HG03060 (cell line): ENCODE measurements around the gene CEP250.
"Not testable (repeated sequence)": the region's sequence is repeated elsewhere in the genome, so short reads cannot be mapped to it uniquely, and the experiment has no call there.

ENCODE experiments used
- ATAC-seq: cut with Tn5 transposase; IDR thresholded peaks from one replicate; pipeline ENCODE4 v1.9.1; 2021; ENCODE audit warnings: low read depth, moderate number of reproducible peaks; ENCODE audit not compliant: unreplicated experiment

Gene CEP250

DNA sequence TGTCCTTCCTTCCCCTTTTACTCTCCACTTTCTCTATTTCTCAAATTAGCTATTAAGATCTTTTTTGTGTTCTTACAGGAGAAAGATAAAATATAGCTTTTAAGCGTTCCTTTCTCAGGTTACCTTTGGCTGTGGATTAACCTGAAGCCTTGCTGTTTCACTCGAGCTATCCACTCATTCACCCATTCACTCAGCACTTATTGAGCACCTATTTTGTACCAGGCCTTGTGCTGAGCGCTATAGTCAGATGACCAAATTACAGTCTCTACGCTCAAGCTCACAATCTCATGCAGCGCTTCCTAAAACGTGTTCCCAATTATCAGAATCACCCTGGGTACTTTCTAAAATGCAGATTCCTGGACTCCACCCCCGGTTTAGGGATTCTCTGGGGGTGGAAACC lies 1.8 kb upstream of the CEP250 start:
- ATAC-seq, result no peak

GRCh38 chr20:35456700-35457099 lies 1.3 kb downstream of the CEP250 start:
- not testable (repeated sequence) for ATAC-seq

- ATAC-seq, result not testable (repeated sequence)
Measured at GRCh38 chr20:35457539-35457938, 2.1 kb downstream of the CEP250 start.

DNA sequence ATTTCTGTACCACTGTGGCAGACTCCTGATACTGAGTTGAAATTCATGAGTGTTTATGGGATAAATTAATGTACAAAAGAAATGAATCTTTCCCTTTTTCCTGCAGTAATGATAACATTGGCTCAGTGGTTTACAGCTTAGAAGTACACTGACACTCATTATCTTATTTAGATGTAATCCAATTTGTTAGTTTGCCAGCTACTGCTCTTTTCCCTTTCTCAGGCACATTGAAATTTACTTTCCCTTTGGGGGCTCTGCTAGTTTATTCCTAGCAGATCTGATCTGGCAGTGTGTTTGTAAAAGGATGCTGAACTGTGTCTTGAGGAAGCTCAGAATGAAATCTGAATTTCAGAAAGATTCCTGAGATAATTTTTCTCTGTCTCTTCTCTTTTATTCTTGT lies 3.0 kb downstream of the CEP250 start:
- ATAC-seq, result no peak

DNA sequence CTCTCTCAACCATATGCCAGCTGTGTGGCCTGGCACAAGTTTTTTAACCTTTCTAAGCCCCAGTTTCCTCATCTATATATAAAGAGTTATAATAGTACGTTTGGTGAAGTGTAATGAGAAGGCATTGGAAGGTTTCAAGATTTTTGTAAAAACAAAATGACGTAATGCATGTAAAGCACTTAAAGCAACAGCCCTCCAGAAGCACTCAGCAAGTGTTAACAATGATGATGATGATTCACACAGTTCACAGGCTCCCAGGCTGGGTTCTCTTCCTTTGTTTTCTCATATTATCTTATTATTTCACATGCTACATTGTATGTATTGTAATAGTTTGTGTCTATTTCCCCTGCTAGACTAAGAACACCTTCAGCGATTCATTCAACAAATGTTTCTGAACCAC lies 6.2 kb downstream of the CEP250 start:
- ATAC-seq, result no peak

GRCh38 chr20:35462351-35462750 lies 7.0 kb downstream of the CEP250 start:
- no peak for ATAC-seq

GRCh38 chr20:35463455-35464300 lies 8.3 kb downstream of the CEP250 start:
- no peak for ATAC-seq

DNA sequence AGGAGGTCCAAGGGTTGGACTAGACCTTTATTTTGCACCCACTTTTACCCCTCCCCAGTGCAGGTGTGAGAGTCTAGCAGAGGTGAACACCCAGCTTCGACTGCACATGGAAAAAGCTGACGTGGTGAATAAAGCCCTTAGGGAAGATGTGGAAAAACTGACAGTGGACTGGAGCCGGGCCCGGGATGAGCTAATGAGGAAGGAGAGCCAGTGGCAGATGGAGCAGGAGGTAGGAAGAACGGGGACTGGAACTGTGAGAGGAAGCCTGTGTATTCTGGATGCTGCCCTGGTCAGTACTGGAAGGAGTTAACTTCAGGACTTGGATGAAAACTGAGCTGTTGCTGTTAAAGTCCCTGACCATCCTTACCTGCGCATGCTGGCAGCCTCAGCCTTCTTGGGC lies 10.6 kb downstream of the CEP250 start:
- ATAC-seq, result no peak

DNA sequence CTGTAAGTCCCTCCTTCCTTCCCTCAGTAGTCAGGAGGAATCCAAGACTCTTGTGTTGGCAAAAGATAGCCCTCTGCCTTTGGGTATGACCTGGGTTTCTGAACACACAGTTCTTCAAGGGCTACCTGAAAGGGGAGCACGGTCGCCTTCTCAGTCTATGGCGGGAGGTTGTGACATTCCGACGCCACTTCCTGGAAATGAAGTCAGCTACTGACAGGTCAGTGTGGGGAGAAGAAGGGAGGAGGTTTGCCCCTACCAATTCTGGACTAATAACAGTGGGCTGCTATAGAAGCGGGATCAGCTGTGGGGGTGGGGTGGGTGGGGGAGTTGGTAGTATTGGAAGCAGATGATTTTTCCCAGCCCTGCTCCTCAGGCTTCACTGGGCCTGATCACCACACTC lies 11.5 kb downstream of the CEP250 start:
- no peak for ATAC-seq

- no peak for ATAC-seq
Measured at GRCh38 chr20:35467339-35468224, 12.2 kb downstream of the CEP250 start.

DNA sequence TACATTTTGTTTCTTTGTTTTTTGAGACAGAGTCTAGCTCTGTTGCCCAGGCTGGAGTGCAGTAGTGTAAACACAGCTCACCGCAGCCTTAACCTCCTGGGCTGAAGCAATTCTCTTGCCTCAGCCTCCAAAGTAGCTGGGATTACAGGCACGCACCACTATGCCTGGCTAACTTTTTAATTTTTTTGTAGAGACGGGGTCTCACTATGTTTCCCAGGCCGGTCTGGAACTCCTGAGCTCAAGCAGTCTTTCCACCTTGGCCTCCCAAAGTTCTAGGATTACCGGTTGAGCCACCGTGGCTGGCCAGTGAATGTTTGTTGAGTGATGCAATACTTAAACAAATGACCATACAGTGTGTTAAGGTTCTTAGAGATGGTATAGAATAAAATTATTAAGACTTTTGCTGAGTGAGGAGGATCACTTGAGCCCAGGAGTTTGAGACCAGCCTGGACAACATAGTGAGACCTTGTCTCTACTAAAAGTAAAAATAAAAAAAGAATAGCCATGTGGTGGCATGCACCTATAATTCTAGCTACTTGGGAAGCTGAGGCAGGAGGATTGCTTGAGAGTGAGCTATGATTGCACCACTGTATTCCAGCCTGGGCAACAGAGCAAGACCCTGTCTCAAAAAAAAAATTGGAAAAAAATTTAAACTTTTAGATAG lies 13.4 kb downstream of the CEP250 start:
- no peak for ATAC-seq

DNA sequence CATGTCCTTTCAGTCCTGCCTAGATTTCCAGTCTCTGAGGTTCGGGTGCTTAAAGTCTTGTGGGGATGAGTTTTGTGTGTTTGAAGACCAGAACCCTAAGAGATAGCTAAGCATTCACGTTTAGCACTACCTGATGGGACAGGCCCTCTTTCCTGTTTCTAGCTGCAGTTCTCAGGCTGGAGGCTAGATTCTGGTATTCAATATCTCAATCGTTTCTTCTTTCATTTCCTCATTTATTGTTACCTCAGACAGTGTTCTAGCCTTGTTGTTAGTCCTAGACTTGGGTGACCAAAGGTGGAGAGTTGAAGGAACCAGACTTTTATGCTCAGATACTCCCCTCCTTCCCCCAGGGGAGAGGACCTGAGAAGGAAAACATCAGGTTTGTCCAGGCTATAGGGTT lies 16.8 kb downstream of the CEP250 start:
- no peak for ATAC-seq

- ATAC-seq, result no peak
Measured at GRCh38 chr20:35473684-35474083, 18.3 kb downstream of the CEP250 start.

DNA sequence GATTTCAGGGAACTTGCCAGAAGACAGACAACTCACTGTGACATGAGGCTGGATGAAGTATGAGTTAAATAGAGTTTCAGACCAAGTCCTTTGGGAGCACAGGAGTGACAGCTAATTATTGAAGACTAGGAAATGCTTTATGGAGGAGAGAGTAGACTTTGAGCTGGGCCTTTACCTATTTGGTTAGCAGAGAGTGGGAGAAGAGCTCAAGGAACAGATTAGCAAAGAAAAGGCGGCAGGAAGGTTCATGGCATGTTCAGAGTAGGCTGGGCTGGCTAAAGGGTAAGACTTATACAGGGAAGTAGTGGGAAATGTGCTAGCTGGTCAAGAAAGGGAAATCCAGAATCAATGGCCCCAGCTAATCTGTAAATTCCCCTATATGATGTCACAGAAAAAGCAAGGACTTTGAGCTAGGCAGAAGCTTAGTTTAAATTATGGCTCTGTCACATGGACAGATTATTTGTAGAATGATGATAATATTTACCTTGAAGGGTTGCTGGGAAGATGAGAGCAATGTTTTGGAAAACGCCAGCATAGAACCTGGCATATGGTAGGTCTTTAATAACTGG lies 19.0 kb downstream of the CEP250 start:
- ATAC-seq, result no peak

GRCh38 chr20:35476288-35476687 lies 20.9 kb downstream of the CEP250 start:
- ATAC-seq, result no peak

DNA sequence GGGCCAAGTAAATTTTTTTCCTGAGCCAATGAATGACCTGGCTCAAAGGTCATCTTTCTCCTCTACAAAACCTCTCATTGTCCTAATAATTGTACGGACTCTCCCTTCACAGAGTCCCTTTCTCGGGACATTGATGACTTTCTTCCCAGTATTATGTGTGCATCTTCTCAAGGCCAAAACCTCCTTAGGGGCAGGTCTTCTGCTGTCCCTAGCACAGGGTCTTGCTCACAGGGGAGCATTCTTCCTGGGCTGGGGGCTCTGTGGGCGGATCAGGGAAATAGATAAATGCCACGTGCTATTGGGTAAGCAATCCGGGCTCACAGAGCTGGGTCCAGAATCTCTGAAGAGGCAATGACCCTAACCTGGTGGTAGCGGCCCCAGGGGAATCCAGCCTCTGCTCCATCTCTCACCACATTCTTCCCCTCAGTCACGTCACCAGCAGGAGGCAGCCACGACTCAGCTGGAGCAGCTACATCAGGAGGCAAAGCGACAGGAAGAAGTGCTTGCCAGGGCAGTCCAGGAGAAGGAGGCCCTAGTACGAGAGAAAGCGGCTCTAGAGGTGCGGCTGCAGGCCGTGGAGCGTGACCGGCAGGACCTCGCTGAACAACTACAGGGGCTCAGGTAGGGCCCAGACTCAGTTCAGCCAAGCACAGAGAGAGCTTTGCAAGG lies 23.5 kb downstream of the CEP250 start:
- ATAC-seq, result no peak

- no peak for ATAC-seq
Measured at GRCh38 chr20:35479798-35480197, 24.4 kb downstream of the CEP250 start.

DNA sequence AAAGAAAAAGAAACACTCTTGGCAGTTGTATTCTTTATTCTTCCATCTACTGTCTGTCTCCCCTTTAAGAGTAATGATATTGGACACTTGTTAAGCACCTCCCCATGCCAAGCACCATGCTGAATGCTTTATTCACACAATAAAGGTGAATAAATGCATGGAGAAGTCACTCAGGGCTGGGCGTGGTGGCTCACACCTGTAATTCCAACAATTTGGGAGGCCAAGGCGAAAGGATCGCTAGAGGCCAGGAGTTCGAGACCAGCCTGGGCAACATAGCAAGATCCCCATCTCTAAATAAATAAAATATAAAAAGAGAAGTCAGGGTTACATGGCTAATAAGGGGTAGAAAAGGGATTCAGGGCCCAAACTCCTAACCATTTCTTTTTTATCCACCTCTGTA lies 32.1 kb downstream of the CEP250 start:
- no peak for ATAC-seq

- no peak for ATAC-seq
Measured at GRCh38 chr20:35489717-35490116, 34.3 kb downstream of the CEP250 start.

DNA sequence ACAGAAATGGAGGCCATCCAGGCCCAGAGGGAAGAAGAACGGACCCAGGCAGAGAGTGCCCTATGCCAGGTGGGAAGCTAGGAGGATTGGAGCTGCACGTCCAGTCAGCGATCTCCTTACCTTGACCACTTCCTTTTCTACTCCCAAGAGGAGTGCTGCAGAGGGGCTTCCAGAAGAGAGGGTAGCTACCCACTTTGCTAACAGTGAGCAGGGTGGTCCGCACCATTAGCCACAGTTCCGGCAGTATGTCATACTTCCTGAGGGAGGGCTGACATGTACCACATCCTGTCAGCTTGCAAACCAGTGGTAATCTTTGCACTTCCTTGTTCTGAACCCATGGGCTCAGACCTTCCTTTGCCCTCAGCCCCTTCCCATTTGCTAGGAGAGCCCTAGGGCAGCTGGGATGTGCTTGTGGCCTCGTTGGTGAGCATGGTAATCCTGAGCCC lies 35.4 kb downstream of the CEP250 start:
- ATAC-seq, result peak; percentile 60
